Measurements from ENCODE around the gene SEBOX. TPM values are rescaled to one million over a fixed set of nuclear protein-coding genes. Genes with fewer than 3 reads are reported as not detected.

Gene SEBOX
- total RNA-seq, 1 donor from 2014 or later: not detected

GRCh38 chr17:28388106-28388505, 23.1 kb upstream of the SEBOX start:
- no peak overlapping the region for H3K4me3 ChIP-seq (ENCODE audit: low read depth, low read length)
- TF ChIP-seq CTCF (conservative IDR thresholded peaks at IDR 0.05; ENCODE audit: low read depth, low read length): no peak
- no peak for DNase-seq (ENCODE audit: low read depth)

GRCh38 chr17:28386391-28386790, 21.4 kb upstream of the SEBOX start:
- DNase-seq (ENCODE audit: low read depth): no peak
- H3K4me3 ChIP-seq (ENCODE audit: low read depth, low read length): no peak overlapping the region
- no peak for TF ChIP-seq CTCF (conservative IDR thresholded peaks at IDR 0.05; ENCODE audit: low read depth, low read length)

GRCh38 chr17:28385406-28385805, 20.4 kb upstream of the SEBOX start:
- peak overlapping the region; percentile 80 for H3K4me3 ChIP-seq (ENCODE audit: low read depth, low read length)
- DNase-seq (ENCODE audit: low read depth): no peak
- no peak for TF ChIP-seq CTCF (conservative IDR thresholded peaks at IDR 0.05; ENCODE audit: low read depth, low read length)

GRCh38 chr17:28385037-28385400, 20.0 kb upstream of the SEBOX start:
- TF ChIP-seq CTCF (conservative IDR thresholded peaks at IDR 0.05; ENCODE audit: low read depth, low read length): no peak
- DNase-seq (ENCODE audit: low read depth): no peak
- peak overlapping the region; percentile 80 for H3K4me3 ChIP-seq (ENCODE audit: low read depth, low read length)

- TF ChIP-seq CTCF (conservative IDR thresholded peaks at IDR 0.05; ENCODE audit: low read depth, low read length): no peak
- no peak for DNase-seq (ENCODE audit: low read depth)
- peak overlapping the region; percentile 80 for H3K4me3 ChIP-seq (ENCODE audit: low read depth, low read length)
Measured at GRCh38 chr17:28384281-28385036, 19.5 kb upstream of the SEBOX start.

GRCh38 chr17:28381141-28381825, 16.3 kb upstream of the SEBOX start:
- DNase-seq (ENCODE audit: low read depth): no peak
- peak; percentile 59 for TF ChIP-seq CTCF (conservative IDR thresholded peaks at IDR 0.05; ENCODE audit: low read depth, low read length)
- peak overlapping the region; percentile 27 for H3K4me3 ChIP-seq (ENCODE audit: low read depth, low read length)
